Trophoblast cell (in vitro differentiated cells and primary cell): ENCODE measurements around the gene RPS27L.

Source experiments
- DNase-seq, 2 donors: peaks; one replicate each; pipeline ENCODE4 v3.0.0-alpha.2; 2016
- H2AFZ ChIP-seq: 2 replicates; pipeline ENCODE4 v1.6.1; 2013; ENCODE audit warnings: low read length, moderate library complexity, mild to moderate bottlenecking; ENCODE audit not compliant: insufficient read depth, poor library complexity
- H2AK5ac ChIP-seq: 2 replicates; pipeline ENCODE4 v1.6.1; 2013; ENCODE audit warnings: mild to moderate bottlenecking, low read length
- H2BK120ac ChIP-seq: 2 replicates; pipeline ENCODE4 v1.6.1; 2013; ENCODE audit warnings: low read length, mild to moderate bottlenecking, moderate library complexity; ENCODE audit not compliant: insufficient read depth, poor library complexity
- H2BK12ac ChIP-seq: 2 replicates; pipeline ENCODE4 v1.6.1; 2013; ENCODE audit warnings: mild to moderate bottlenecking, low read length, moderate library complexity
- H2BK5ac ChIP-seq: 2 replicates; pipeline ENCODE4 v1.6.1; 2013; ENCODE audit warnings: low read length, low read depth, moderate library complexity, mild to moderate bottlenecking; ENCODE audit not compliant: poor library complexity
- H3K14ac ChIP-seq: 2 replicates; pipeline ENCODE4 v1.6.1; 2013; ENCODE audit warnings: mild to moderate bottlenecking, low read length
- H3K18ac ChIP-seq: 2 replicates; pipeline ENCODE4 v1.6.1; 2013; ENCODE audit warnings: mild to moderate bottlenecking, low read length
- H3K23ac ChIP-seq: 2 replicates; pipeline ENCODE4 v1.6.1; 2013; ENCODE audit warnings: low read length
- H3K27ac ChIP-seq: 2 replicates; pipeline ENCODE4 v1.5.1; 2013; ENCODE audit warnings: low read depth, mild to moderate bottlenecking, inconsistent platforms, low read length, moderate library complexity
- H3K27me3 ChIP-seq: 2 replicates; pipeline ENCODE4 v1.6.1; 2013; ENCODE audit warnings: inconsistent platforms, mild to moderate bottlenecking, low read length, moderate library complexity; ENCODE audit not compliant: insufficient read depth
- H3K36me3 ChIP-seq, 2 experiments: 1 replicate in 1 of 2; 2 replicates in 1 of 2; pipeline ENCODE4 v1.6.1; 2013; ENCODE audit warnings: low read length in 2 of 2, mild to moderate bottlenecking in 2 of 2, moderate library complexity in 1 of 2; ENCODE audit not compliant: insufficient read depth in 2 of 2, control insufficient read depth in 1 of 2
- H3K4ac ChIP-seq: 2 replicates; pipeline ENCODE4 v1.6.1; 2013; ENCODE audit warnings: low read depth, mild to moderate bottlenecking, low read length, moderate library complexity
- H3K4me1 ChIP-seq, 2 experiments: 1 replicate in 1 of 2; 2 replicates in 1 of 2; pipeline ENCODE4 v1.6.1; 2013; ENCODE audit warnings: low read length in 2 of 2, mild to moderate bottlenecking in 2 of 2, moderate library complexity in 1 of 2; ENCODE audit not compliant: insufficient read depth in 2 of 2, control insufficient read depth in 1 of 2
- H3K4me2 ChIP-seq: 2 replicates; pipeline ENCODE4 v1.6.1; 2013; ENCODE audit warnings: inconsistent platforms, mild to moderate bottlenecking, low read length, moderate library complexity
- H3K4me3 ChIP-seq: 2 replicates; pipeline ENCODE4 v1.5.1; 2013; ENCODE audit warnings: mild to moderate bottlenecking, low read depth, low read length, inconsistent platforms
- H3K79me1 ChIP-seq: one replicate; pipeline ENCODE4 v1.6.1; 2013; ENCODE audit warnings: low read length
- H3K79me2 ChIP-seq: 2 replicates; pipeline ENCODE4 v1.6.1; 2013; ENCODE audit warnings: low read length, mild to moderate bottlenecking; ENCODE audit not compliant: control insufficient read depth, insufficient read depth, poor library complexity
- H3K9ac ChIP-seq: 2 replicates; pipeline ENCODE4 v1.6.1; 2013; ENCODE audit warnings: mild to moderate bottlenecking, low read length
- H3K9me3 ChIP-seq: 2 replicates; pipeline ENCODE4 v1.6.1; 2013; ENCODE audit warnings: low read depth, mild to moderate bottlenecking, control low read depth, inconsistent platforms, low read length; ENCODE audit not compliant: insufficient read depth
- H4K12ac ChIP-seq: 2 replicates; pipeline ENCODE4 v1.6.1; 2013; ENCODE audit warnings: low read depth, mild to moderate bottlenecking, low read length, moderate library complexity
- H4K8ac ChIP-seq: 2 replicates; pipeline ENCODE4 v1.6.1; 2013; ENCODE audit warnings: low read depth, mild to moderate bottlenecking, low read length, moderate library complexity
- H4K91ac ChIP-seq: one replicate; pipeline ENCODE4 v1.6.1; 2013; ENCODE audit warnings: low read depth, mild to moderate bottlenecking, low read length, moderate library complexity
- WGBS: extraction: QIAGEN DNeasy Blood & Tissue Kit; methylation state at CpG from one replicate; pipeline ENCODE4 v1.1.7; 2013; ENCODE audit warnings: missing lambda C conversion rate; ENCODE audit not compliant: insufficient read length, insufficient coverage; ENCODE audit errors: extremely low coverage; 5-methylcytosine and 5-hydroxymethylcytosine counted together

The RPS27L gene

GRCh38 chr15:63176302-63176701 is 19.0 kb upstream of the RPS27L start:
- Histone ChIP-seq H3K4ac (no peak overlapping the region), H3K9ac (no peak overlapping the region), H2BK5ac (no peak overlapping the region), H3K79me2 (no peaks in the 10 kb centered on the region), H2AK5ac (no peak overlapping the region), H2BK12ac (peak overlapping the region; percentile 47), H3K23ac (no peak overlapping the region), H3K18ac (no peak overlapping the region), H2AFZ (no peak overlapping the region), H2BK120ac (peak overlapping the region; percentile 33), H4K91ac (peak overlapping the region; percentile 40), H3K36me3 (no peaks in the 10 kb centered on the region), H3K9me3 (no peaks in the 10 kb centered on the region), H3K4me3 (no peak overlapping the region), H3K79me1 (peaks cover 6% of the 10 kb centered on the region), H3K27me3 (no peaks in the 10 kb centered on the region), H3K4me2 (no peak overlapping the region), H4K8ac (no peak overlapping the region), H3K14ac (peak overlapping the region; percentile 53), H3K27ac (no peak overlapping the region), H4K12ac (no peak overlapping the region), H3K4me1 (peaks cover 0 to 2% of the 10 kb centered on the region in 2 experiments)
- no CpG with 5 or more reads among the region's 3 CpGs for WGBS
- no peak for DNase-seq

DNA sequence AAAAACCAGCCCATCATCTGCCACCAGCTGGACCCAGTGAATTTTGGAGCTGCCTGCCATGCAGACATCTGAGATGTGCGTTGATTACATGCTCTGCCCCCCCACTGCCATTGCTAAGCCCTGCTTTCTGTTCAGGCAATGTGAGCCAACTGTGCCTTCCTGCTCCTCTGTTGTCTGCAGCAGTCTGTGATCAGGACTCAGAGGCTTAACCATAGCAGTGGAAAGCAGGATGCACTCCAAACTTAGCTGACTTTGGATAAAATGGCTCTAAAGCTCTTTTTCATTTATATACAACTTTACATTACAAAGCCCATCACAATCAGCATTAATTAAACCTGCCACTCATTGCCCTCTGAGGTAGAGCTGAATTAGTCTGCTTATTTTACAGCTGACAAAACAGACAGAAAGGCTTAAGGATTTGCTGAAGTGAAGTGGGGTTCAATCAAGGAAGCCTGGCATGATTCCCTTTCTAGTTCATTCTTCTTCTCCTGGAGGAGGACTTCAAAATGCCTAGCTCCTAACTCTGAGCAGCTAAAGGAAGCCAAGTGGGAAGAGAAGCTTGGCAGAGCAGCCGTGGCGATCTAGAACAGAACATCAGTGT is 15.7 kb upstream of the RPS27L start:
- peaks cover 0 to 2% of the 10 kb centered on the region in 2 experiments for H3K4me1 ChIP-seq
- no peak overlapping the region for H4K8ac ChIP-seq
- no peak overlapping the region for H2AFZ ChIP-seq
- no peak overlapping the region for H2BK12ac ChIP-seq
- no peak overlapping the region for H4K91ac ChIP-seq
- no peak overlapping the region for H3K4ac ChIP-seq
- no peak for DNase-seq
- no peak overlapping the region for H2BK120ac ChIP-seq
- H3K18ac ChIP-seq, result no peak overlapping the region
- no peak overlapping the region for H2AK5ac ChIP-seq
- H2BK5ac ChIP-seq, result no peak overlapping the region
- peaks cover 3% of the 10 kb centered on the region for H3K79me1 ChIP-seq
- no peak overlapping the region for H3K9ac ChIP-seq
- no peaks in the 10 kb centered on the region for H3K36me3 ChIP-seq
- no peak overlapping the region for H3K4me2 ChIP-seq
- no peaks in the 10 kb centered on the region for H3K27me3 ChIP-seq
- no peak overlapping the region for H4K12ac ChIP-seq
- H3K14ac ChIP-seq, result no peak overlapping the region
- H3K23ac ChIP-seq, result no peak overlapping the region
- WGBS, result no CpG with 5 or more reads among the region's 3 CpGs
- H3K9me3 ChIP-seq, result no peaks in the 10 kb centered on the region
- H3K79me2 ChIP-seq, result no peaks in the 10 kb centered on the region
- H3K27ac ChIP-seq, result no peak overlapping the region
- H3K4me3 ChIP-seq, result no peak overlapping the region

DNA sequence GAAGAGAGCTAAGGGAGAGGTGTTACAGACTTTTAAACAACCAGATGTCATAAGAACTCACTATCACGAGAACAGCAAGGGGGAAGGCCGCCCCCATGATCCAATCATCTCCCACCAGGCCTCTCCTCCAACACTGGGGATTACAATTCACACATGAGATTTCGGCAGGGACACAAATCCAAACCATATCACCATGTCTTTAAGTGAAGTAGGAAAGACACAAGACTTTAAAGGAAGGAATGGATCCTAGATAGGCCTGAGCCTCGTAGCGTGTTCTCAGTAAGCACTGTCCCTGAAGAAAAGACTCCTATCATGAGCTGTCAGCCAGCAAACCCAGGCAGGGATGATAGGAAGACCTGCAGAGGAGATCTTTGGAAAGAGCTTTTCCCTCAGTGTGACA is 15.1 kb upstream of the RPS27L start:
- H3K4ac ChIP-seq, result no peak overlapping the region
- H2BK5ac ChIP-seq, result no peak overlapping the region

GRCh38 chr15:63169788-63170187 is 12.5 kb upstream of the RPS27L start:
- Histone ChIP-seq H2BK12ac (no peak overlapping the region), H3K18ac (no peak overlapping the region), H3K23ac (no peak overlapping the region), H3K9me3 (no peaks in the 10 kb centered on the region), H3K4me3 (no peak overlapping the region), H3K4me1 (no peaks in the 10 kb centered on the region), H3K27ac (no peak overlapping the region), H3K79me1 (no peaks in the 10 kb centered on the region), H4K91ac (no peak overlapping the region), H3K79me2 (no peaks in the 10 kb centered on the region), H3K36me3 (no peaks in the 10 kb centered on the region), H3K27me3 (no peaks in the 10 kb centered on the region), H2AK5ac (no peak overlapping the region), H3K9ac (no peak overlapping the region), H4K8ac (no peak overlapping the region), H2BK5ac (no peak overlapping the region), H2AFZ (no peak overlapping the region), H2BK120ac (no peak overlapping the region), H3K4me2 (no peak overlapping the region), H3K14ac (no peak overlapping the region), H4K12ac (no peak overlapping the region), H3K4ac (no peak overlapping the region)
- WGBS, result no CpG with 5 or more reads among the region's 2 CpGs
- no peak for DNase-seq

More for the DNA sequence above, 15.1 kb upstream of the RPS27L start:
- no peak overlapping the region for H3K4me3 ChIP-seq
- H3K9me3 ChIP-seq, result no peaks in the 10 kb centered on the region
- H4K91ac ChIP-seq, result no peak overlapping the region
- no peak overlapping the region for H3K14ac ChIP-seq
- no peak overlapping the region for H2AK5ac ChIP-seq
- no peak overlapping the region for H4K12ac ChIP-seq
- H3K27ac ChIP-seq, result no peak overlapping the region
- H3K4me1 ChIP-seq, result peaks cover 0 to 2% of the 10 kb centered on the region in 2 experiments
- no CpG with 5 or more reads among the region's 5 CpGs for WGBS
- no peaks in the 10 kb centered on the region for H3K79me2 ChIP-seq
- H3K23ac ChIP-seq, result no peak overlapping the region
- no peak overlapping the region for H4K8ac ChIP-seq
- no peaks in the 10 kb centered on the region for H3K36me3 ChIP-seq
- DNase-seq, result no peak
- H3K79me1 ChIP-seq, result peaks cover 2% of the 10 kb centered on the region
- H3K27me3 ChIP-seq, result no peaks in the 10 kb centered on the region
- H2BK120ac ChIP-seq, result no peak overlapping the region
- no peak overlapping the region for H2BK12ac ChIP-seq
- H3K9ac ChIP-seq, result no peak overlapping the region
- H2AFZ ChIP-seq, result no peak overlapping the region
- H3K4me2 ChIP-seq, result no peak overlapping the region
- H3K18ac ChIP-seq, result no peak overlapping the region
